Purkinje cell (primary cell): ENCODE results near the gene ZNFX1. TPM values are rescaled to one million over a fixed set of nuclear protein-coding genes. Genes with fewer than 3 reads are reported as not detected.

ENCODE experiments used
- polyA plus RNA-seq: library from polyadenylated mRNA; unstranded; fragments of >200 nt; fragmentation: Nextera tagmentation; gene quantifications from 2 replicates; pipeline ENCODE4 v1.2.1, GENCODE V29; 2014

The ZNFX1 gene
- 1.1 and 1.4 TPM in 2 replicates for polyA plus RNA-seq

DNA sequence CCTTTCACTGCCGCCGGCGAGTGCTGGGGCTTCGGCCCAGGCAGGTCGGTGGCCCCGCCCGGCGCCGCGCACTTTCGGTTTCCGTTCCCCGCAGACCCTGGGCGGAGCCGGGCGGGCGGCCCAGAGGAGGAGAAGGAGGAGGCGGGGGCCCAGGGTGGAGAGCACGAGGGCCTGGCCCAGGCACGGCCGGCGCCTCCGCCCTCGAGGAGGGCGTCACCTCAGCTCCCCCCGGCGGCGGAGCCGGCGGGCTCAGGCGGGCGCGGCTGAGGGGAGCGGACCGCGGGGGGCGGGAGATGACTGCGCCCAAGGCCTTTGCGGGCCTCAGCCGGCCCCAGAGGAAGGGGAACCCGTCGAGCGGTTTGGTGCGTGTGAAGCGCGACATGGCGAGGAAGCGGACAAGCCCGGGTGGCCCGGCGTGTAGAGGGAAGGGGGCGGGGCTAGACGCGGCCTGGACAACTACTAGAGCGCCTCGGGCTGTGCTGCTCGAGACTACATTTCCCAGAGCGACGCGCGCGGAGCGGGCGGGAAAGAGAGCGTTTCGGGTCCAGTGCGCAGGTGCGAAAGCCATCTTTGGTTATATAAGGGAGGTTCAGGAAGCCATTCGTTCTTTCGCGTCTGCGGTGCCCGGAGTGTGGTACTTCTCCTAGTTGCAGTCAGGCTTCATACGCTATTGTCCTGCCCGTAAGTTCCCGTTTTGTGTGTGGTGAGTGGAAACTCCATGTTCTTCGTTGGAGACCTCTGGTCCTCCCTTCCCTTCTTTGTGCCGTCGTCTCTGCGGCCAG is at the start of gene ZNFX1:
TSS of gene ZNFX1 (minus strand) at position 22 of the 782 bp plus-strand sequence. CDS start 2,218 bp downstream, outside the sequence.

DNA sequence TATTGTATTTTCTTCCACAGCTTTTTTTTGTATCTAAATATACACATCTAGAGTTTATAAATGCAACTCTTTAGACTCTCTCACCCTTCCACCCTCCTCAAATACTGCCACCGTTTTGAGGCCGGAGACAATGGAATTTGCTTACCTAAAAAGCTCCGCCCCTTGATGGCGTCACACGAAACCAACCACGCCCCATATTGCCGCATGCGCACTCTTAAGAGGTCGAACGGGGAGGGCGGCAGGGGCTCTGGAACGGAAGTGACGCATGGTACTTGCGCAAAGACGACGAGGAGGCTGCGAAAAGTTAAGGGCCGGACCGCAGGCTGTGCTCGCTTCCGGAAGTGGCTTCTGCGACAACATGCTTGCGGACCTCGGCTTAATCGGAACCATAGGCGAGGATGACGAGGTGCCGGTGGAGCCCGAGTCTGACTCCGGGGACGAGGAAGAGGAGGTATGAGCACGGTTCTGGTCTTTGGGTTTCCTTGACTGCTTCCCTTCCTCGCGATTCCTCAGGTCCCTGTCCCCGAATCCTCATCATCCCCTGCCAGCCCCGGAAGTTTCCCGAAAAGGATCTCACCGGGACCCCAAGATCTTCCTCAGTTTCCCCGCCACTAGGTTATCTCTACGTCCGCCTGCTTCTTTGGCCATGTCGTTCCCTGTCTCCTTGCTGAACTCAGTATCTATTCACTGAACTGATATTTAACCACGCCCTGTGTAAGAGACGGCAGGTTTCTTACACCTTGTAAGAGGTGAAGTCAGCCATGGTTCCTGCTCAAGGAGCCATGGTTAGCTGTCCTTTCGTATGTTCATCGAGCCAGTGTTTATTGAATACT is 58.5 kb downstream of the ZNFX1 start, which contains the start of gene DDX27:
TSS of gene DDX27 (plus strand) at position 326 of the 833 bp plus-strand sequence. CDS start at position 359, 33 bp downstream.

Other genes starting within 250 kb of the ZNFX1 start
- gene CSE1L, start 231.7 kb downstream of the ZNFX1 start, polyA plus RNA-seq = 144 and 158 TPM in 2 replicates
- gene STAU1, start 89.7 kb downstream of the ZNFX1 start, polyA plus RNA-seq = 61.0 and 67.9 TPM in 2 replicates
- gene DDX27, start 58.6 kb downstream of the ZNFX1 start, polyA plus RNA-seq = 21.4 and 34.2 TPM in 2 replicates
- gene KCNB1, start 204.6 kb upstream of the ZNFX1 start, polyA plus RNA-seq = 10.3 and 12.3 TPM in 2 replicates